NCI-H460 (cell line): ENCODE results near the gene MRPL20. TPM values are rescaled to one million over a fixed set of nuclear protein-coding genes. Genes with fewer than 3 reads are reported as not detected.

Experiments
- total RNA-seq: library from RNA; depleted of rRNA; stranded (reverse); fragments of >200 nt; shearing (Covaris generic); gene quantifications from 2 replicates; pipeline ENCODE4 v1.2.3, GENCODE V29; 2014; rRNA removed

MRPL20 gene
- total RNA-seq, 1 experiment from 2014 or later: 136 TPM

Other genes with a start within 250 kb of the MRPL20 start
- gene TTLL10, start 233.4 kb downstream of the MRPL20 start, total RNA-seq: not detected in 2 replicates
- not detected in 2 replicates for gene TNFRSF18, start 200.7 kb downstream of the MRPL20 start, total RNA-seq
- gene TNFRSF4, start 193.1 kb downstream of the MRPL20 start, total RNA-seq: not detected in 2 replicates
- 81.0 and 83.6 TPM in 2 replicates for gene SDF4, start 175.3 kb downstream of the MRPL20 start, total RNA-seq
- gene B3GALT6, start 175.1 kb downstream of the MRPL20 start, total RNA-seq: 15.6 and 17.5 TPM in 2 replicates
- gene C1QTNF12, start 160.6 kb downstream of the MRPL20 start, total RNA-seq: 1.3 TPM in 1 of 2 replicates, not detected in the other
- 49.6 and 52.2 TPM in 2 replicates for gene UBE2J2, start 133.4 kb downstream of the MRPL20 start, total RNA-seq
- 1.6 and 1.7 TPM in 2 replicates for gene SCNN1D, start 126.9 kb downstream of the MRPL20 start, total RNA-seq
- gene ACAP3, start 99.4 kb downstream of the MRPL20 start, total RNA-seq: 9.6 and 10.3 TPM in 2 replicates
- 13.1 and 18.9 TPM in 2 replicates for gene PUSL1, start 98.7 kb downstream of the MRPL20 start, total RNA-seq
- 56.6 and 60.4 TPM in 2 replicates for gene INTS11, start 82.6 kb downstream of the MRPL20 start, total RNA-seq
- 12.2 and 13.7 TPM in 2 replicates for gene CPTP, start 82.5 kb downstream of the MRPL20 start, total RNA-seq
- 0.30 and 0.66 TPM in 2 replicates for gene TAS1R3, start 76.0 kb downstream of the MRPL20 start, total RNA-seq
- gene DVL1, start 57.9 kb downstream of the MRPL20 start, total RNA-seq: 53.7 and 55.3 TPM in 2 replicates
- gene MXRA8, start 48.7 kb downstream of the MRPL20 start, total RNA-seq: not detected in 2 replicates
- gene AURKAIP1, start 32.1 kb downstream of the MRPL20 start, total RNA-seq: 103 and 128 TPM in 2 replicates
- 70.1 and 110 TPM in 2 replicates for gene CCNL2, start 8.0 kb downstream of the MRPL20 start, total RNA-seq
- gene ANKRD65, start 14.0 kb upstream of the MRPL20 start, total RNA-seq: 0.15 TPM in 1 of 2 replicates, not detected in the other
- 5.0 and 8.0 TPM in 2 replicates for gene VWA1, start 28.4 kb upstream of the MRPL20 start, total RNA-seq
- gene ATAD3C, start 42.4 kb upstream of the MRPL20 start, total RNA-seq: 0.05 and 0.06 TPM in 2 replicates
- gene ATAD3B, start 64.5 kb upstream of the MRPL20 start, total RNA-seq: 15.4 and 21.1 TPM in 2 replicates
- 24.5 and 25.9 TPM in 2 replicates for gene ATAD3A, start 104.9 kb upstream of the MRPL20 start, total RNA-seq
- gene TMEM240, start 133.3 kb upstream of the MRPL20 start, total RNA-seq: 0.67 TPM in 1 of 2 replicates, not detected in the other
- 94.5 and 112 TPM in 2 replicates for gene SSU72, start 167.6 kb upstream of the MRPL20 start, total RNA-seq
- 2.0 and 2.2 TPM in 2 replicates for gene FNDC10, start 192.8 kb upstream of the MRPL20 start, total RNA-seq
- gene MIB2, start 208.2 kb upstream of the MRPL20 start, total RNA-seq: 18.9 and 19.0 TPM in 2 replicates
- 0.15 and 0.78 TPM in 2 replicates for gene MMP23B, start 224.9 kb upstream of the MRPL20 start, total RNA-seq